Epidermal melanocyte (primary cell): ENCODE measurements around the gene PDE1A.

Experiments
- DNase-seq: peaks from one replicate; pipeline ENCODE4 v3.0.0; 2011; ENCODE audit warnings: low spot score; ENCODE audit not compliant: insufficient read length

PDE1A gene

DNA sequence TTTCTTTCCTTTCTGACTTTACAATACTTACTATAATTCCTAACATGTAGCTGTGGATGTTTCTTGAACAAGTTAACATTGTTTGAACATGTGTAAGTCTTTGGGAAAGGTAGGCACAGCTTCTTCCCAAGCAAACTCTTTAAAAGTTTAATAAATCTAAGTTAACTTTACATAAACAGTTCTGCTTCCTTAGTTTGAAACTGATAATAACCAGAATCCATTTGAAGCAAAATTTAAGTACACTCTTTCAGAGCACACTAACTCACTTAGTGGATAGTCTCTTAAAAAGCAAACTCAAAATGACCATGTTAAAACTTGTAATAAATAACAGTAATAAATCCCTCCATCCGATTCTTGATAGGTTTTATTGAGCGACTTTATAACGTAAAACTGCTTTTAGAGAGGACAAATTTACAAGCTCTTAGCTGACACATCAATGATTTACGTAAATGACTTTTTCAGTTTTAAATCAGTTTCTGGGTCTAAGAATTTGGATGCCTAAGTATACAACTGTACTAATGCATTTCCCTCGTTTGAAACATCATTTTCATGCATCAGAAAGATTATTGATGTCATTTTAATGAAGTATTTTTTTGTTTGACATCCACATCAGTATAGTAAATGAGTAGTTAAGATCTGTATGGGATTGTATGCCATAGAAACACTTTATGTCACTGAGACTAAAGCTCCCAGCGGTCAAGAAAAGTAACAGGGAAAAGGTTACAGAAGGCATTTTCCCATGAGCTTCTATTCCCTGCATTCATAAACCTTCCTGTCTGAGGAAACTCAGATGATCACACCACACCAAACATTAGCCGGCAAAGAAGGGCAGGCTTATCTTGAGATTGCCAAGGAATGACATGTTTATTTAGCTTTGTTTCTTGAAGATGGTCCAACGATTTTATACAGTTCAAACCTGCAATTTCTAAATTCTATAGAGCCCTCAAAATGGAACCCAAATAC is 67.5 kb downstream of the PDE1A start:
- DNase-seq: no peak

DNA sequence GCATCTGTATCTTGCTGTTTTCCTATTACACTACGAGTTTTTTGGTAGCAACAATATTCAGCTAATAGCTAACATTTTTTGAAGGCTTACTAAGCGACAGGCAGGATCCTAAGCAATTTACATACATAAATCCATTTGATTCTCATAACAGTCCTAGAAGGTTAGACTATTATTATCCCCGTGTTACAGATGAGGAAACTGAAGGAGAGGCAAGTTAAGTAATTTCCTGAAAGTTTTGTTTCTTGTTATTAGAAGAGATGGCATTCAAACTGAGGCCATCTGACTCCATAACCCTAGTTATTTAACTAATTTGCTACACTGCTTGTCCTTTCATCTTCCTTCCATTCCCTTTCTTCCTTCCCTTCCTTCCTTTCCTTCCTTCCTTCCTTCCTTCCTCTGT is 68.2 kb downstream of the PDE1A start:
- no peak for DNase-seq

DNA sequence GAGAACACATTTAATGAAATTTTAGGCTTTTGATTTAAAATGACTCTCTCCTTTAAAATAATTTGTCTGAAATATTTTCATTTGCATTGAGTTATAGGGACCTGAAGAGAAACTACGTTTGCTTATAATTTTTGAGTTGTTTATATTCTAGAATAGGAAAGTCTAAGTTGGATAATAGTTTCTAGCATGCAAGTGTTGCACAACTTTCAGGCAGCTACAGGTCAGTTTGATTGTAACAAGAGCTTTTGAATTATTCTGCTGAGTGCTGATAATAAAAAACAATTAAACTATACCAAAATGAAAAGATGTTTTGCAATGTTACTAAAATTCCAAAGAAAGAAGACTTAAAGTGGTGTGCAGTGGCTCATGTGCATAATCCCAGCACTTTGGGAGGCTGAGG is 71.0 kb downstream of the PDE1A start:
- no peak for DNase-seq

DNA sequence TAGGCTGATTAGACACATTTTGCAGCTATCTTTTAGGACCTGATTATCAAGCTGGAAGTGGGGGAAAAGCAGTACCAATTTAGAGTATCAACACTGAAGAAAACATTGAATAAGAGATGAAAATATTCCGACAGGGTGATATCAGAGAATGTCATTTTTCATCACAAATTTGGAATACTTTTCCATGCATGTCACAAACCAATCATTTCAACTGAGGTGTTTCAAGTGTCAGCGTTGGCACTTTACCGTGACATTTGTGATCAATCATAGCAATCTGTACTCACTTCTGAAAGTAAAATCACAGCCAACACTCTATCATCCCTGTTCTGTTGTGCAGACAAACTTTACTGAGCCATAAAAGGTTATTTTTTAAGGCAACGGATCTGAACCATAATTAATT is 75.4 kb downstream of the PDE1A start:
- DNase-seq: no peak

DNA sequence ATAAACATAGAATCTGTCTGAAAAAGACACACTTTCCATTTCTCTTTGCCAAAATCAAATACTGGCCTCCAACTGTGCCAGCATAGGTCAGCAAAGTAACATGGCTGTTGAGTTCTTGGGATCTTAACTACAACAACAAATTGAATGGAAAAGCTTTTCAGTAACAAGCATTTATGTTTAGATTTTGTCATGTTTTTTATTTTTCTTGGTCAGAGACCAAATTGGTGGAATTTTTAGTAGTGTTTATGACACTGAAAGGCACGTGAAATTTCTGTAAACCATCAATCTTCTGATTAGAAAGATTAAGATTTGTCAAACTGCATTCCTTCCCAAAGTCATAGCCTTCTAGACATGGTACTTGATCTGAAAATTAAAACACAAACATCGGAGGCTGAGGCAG is 77.6 kb downstream of the PDE1A start:
- no peak for DNase-seq

DNA sequence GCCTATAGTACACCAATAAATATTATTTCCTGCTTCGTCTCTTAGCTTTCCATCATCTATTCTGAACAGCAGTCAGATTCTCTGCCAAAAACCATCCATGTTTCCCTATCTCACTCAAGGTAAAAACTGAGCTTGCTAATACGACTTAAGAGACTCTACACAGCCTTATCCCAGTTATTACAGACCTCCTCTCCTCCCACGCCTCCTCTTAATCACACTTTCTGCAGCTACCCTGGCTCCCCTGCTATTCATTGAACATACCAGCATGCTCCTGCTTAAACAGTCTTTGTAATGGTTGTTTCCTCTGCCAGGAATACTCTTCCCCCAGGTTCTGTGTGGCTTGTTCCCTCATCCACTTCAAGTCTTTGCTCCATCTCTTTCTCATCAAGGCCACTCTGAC is 81.5 kb downstream of the PDE1A start:
- no peak for DNase-seq

DNA sequence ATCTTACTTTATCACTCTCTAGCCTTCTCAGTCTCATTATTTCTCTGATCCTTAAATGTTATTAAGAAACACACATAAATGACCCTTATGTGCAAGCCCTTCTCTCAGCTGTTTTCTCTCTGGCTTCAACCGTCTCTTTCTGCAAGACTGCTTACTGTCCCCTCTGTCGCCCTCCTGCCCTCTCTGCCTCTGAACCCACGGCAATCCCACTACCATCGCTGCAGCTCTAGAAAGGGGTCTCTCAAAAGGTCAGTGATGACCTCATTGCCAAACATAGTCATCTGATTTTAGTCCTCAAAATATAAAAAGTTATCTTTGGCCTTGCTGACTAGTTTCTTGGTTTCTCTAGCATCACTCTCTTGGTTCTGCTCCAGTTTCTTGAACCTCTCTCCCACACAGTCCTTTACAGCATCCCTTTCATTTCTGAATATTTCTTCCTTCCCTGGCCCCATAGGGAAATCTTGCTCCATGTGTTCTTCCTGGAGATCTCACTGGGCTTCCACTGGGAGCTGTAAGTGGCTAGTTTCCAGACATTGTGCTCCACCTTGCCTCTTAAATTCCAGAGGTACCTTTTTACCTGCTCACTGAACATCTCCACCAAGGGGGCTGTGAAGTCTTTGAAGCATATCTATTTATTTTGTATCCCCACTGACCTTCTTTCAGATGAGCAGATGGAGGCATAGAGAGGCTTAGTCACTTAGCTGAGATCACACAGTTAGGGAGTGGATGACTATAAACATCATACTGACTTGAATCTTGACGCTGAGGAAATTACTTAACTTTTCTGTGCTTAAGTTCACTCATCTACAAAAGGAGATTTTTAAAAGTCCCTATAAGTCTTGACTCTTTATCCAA is 96.2 kb downstream of the PDE1A start:
- DNase-seq: no peak

DNA sequence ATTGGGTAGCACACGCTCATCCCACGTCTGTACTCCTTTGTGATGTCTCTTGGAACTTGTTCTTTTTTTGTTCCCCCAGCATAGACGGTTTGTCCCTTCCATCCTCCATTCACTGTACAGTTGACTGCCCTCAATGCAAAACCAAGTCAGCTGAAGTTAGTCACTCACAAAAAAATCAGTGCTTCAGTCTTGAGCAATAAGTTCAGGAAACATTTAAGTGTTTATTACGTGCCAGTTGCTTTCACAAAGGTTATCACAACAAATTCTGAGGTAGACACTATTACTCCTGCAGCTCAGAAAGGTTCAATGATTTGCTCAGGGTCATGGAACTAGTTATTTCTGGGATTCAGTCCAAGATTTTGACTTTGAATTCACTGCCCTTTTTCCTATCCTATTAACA is 102.2 kb downstream of the PDE1A start:
- no peak for DNase-seq

DNA sequence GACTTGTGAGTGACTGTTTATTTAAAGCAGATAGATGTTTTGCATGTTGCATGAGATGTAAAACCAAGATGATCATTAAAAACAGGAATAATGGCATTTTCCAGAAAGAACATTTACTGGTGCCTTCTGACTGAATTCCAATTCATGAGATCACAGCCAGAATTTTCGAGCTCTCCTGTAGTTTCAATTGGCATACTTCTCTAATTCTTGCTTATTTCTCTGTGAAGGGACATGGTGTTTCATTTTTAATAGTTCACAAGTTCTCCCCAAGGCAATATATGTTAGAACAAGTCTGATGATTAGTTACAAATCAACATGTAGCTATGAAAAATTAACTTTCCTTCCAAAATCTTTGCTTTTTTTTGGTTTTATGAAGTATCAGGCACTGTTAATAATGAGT is 105.7 kb downstream of the PDE1A start:
- no peak for DNase-seq

DNA sequence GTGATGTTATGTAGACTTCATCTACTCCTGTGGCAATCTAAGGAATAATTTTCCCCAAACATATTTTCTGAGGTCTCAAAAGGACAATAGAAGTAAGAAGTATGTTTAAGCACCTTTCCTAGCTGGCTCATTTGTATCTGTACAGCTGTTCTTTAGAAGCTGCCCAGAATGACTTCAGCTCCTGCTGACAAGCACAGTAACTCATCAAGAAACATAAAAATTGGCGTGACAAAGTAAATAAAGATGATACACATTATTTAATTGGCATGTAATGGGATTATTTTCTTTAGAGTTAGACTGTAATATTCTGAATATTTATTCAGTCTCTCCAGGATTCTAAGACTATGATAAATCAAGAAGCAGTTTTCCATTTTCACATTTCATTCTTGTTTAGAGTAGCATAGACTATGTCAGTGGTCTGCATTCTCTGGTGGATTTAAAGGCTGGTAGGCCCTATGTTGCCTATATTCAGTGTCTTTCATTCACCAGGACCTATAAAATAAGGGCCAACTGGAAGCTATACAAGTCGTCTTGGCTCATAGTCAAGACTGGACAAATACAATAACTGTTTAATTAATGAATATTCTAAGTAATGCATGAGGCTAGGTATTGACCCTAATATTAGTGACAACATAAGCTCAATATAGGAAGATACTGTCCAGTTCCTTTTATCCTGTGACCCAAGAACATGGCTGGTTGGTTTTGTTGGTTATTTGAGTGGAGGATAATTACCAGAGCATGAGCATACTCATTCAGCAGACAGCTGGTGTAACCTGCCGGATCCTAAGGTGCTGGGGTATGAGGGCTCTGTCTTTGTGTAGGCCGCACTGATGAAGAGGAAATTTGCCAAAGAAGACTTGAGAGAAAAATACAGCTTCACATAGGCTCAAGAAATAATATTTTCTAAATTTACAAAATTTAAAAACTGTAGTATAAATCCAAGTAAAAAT is 107.0 kb downstream of the PDE1A start:
- DNase-seq: no peak

DNA sequence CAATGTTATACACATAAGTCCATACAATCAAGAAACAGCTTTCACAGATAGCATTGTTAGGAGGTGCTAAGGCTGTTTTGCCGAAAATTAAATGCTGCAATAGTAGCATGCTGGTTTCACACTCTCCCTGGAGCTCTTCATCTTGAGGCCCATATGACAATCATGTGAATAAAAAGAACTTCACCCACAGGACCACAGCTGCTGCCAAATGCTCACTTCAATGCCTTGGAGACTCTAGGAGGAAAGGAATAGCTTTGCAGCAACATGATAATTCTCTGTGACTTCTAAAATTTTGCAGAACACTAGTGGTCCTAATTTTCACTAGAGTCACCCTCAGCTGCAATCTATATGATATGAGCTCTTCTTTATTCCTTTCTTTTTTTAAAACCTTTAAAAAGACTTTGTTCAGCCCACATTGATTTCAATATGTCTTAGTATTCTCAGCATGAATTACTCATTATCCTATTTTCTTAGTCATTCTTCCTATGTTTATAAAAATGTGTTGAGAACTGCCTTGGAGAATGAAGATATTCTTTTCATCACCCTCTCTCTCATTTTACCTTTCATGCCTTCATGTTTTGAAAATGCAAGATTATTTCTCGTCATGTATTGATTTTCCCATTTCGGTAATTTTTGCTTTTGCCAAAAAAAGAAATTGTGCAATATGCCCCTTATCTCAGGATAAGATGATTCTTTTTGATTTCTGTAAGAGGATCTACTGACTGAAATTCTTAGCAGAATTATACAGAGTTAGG is 108.2 kb downstream of the PDE1A start:
- DNase-seq: no peak

DNA sequence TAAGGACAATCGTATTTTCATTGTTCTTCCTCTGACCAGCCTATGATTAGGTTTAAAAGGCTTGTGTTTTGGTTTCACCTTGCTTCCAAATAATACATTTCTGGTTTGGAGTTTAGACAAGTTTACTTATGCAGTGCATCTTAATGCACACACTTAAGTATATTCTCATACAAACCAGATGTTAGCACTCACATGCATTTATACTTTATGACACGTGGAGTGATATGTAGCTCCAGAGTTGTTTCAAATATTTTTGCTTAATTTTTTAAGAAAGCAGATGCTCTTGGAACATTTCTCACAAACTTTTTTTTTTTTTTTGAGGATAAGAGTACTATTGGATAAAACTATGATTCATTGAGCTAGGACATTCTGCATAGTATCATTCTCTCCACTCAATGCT is 109.9 kb downstream of the PDE1A start:
- DNase-seq: no peak

DNA sequence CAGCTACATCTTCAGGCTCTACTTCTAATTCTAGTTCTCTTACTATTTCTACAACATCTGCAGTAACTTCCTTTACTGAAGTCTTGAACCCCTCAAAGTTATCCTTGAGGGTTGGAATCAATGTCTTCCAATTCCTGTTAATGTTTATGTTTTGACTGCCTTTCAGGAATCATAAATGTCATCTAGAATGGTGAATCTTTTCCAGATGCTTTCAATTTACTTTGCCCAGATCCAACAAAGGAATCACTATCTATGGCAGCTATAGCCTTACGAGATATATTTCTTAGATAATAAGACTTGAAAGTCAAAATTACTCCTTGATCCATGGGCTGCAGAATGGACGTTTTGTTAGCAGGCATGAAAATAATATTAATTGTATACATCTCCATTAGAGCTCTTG is 123.9 kb downstream of the PDE1A start:
- no peak for DNase-seq

DNA sequence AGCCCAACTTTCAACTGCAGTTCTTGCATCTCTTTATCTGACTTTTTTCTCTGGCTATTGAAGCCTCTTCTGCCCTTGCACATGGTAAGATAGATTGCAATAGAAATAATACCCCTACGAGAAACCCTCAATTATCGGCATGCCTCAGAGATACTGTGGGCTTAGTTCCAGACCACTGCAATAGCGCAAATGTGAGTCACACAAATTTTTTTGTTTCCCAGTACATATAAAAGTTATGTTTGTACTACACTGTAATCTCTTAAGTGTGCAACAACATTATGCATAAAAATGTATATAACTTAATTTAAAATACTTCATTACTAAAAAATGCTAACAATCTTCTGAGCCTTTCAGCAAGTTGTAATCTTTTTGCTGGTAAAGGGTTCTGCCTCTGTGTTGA is 124.7 kb downstream of the PDE1A start:
- no peak for DNase-seq

DNA sequence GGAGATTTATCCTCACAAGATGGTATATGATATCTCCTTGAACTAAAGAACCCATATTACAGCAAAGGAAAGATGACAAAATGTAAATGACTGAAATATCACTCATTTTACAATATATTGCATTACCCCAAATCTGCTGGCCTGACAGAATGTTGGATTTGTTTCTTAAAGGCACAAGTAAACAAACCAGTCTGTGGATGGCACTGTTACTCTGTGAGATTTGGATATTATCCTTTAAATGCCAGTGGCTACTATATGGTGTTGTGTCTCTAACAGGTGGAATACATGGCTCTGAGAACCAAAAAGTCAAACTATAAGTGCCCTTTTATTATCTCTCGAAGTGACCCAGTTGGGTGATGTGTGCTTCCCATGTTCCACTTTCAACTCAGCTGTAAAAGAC is 125.7 kb downstream of the PDE1A start:
- no peak for DNase-seq

DNA sequence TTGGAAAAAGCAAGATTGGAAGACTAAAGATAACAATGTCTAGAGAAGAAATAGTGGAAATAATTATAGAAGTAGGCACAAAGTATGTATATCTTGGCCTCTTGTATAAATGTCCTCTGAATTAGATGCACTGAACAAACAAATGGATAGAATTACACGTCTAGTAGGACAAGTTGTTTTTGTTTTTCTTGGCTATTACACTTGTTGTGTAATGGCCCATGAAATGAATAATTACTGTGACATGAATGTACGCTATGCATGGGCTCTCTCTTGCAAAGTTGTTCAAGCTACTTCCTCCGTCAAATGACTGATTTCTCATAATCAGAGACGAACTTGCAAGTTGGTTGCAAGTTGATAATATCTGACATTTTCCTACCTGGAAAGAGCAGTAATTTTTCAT is 126.2 kb downstream of the PDE1A start:
- DNase-seq: no peak

DNA sequence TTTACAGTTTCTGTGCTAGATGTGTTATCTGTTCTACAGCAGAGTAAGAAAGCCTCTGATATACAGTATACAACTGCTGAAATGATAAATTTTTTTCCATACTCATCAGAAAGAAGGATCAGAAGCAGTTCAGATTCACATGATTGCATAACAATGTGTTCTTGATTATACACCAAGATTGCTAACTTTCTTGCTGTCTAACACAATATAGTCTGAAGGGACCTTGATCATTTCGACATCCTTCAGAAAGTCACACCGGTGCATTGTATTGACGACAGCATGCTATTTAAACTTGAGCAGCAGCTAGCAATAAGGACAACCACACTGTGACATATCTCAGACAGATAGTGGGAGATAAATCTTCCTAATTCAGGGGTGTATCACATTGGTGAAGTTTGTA is 127.2 kb downstream of the PDE1A start:
- DNase-seq: no peak

DNA sequence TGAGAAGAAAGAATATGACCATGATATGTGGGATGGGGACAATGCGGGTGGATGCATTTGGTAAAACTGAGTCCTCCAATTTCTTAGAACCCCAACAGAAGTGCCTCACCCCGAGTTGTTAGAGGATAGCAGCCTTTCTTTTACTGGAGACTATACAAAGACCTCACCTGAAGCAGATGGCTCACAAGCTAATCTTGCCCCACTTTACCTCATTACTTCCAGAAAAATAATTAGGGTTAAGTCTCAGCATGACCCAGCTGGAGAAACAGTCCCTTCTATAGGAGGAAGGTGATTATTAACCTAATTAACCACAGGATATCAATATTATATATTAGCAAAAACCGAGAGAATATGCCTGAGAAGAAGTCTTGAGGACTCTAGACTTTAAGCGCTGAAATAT is 128.4 kb downstream of the PDE1A start:
- DNase-seq: no peak

DNA sequence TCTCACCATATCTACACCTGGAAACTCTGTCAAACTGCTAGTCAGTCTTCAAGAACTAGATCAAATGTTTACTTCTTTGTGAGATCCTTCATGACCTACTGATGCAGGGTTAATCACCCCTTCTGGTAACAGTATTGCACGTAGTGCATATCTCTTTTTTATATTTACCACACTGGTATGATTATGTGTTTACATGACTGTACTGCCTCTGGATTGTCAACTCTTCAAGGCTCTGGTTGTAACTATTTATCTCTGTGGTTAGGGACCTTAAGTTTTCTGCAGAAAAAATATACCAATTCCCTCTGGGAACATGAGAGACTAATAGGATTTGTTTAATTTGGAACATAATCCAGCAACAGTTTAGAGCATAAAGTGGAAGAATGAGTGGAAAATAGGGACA is 135.5 kb downstream of the PDE1A start:
- DNase-seq: no peak

DNA sequence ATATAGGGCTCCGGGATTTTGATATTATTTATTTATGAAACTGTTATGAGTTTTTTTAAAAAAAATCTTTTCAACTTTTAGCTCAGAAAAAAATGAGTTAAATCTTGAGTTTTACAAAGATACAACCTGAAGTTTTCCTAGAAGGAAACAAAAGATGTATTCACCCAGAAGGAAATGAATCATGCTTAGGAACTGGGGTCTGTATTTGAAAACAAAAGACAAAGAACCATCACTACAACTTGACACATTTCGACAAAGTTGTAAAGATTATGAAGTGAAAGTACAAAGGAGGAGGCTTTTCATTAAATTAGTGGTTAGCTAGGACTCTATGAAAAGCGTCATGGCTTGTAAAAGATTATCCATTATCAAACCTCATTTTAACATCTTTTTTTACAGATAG is 143.3 kb downstream of the PDE1A start:
- no peak for DNase-seq

DNA sequence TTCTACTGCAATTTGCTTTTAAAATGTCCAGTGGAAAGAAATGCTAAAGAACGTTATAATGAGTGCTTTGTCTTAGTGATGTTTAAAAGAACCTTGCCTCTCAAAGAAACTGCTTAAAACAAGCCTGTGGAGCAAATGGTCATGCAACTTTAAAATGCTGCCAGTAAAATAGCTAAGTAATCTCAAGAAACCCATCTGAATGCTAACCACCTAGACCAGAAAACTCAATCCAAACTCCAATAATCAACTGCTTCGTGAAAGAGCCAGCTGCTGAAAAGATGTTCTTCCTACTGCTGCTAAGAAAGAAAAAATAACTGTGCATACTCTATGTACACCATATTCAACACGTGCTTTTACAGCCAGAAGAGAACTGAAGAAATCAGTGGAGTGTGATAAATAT is 145.6 kb downstream of the PDE1A start:
- DNase-seq: no peak
